NOMO-1 (cell line): ENCODE data around the gene ARFGAP1.

Source experiments
- DNase-seq, 2 experiments: peaks; one replicate each; lab custom pipeline; 2025; ENCODE audit not compliant: unreplicated experiment in 2 of 2; lab: John Stamatoyannopoulos, UW

ARFGAP1 gene

GRCh38 chr20:63317061-63317460 lies 44.4 kb downstream of the ARFGAP1 start:
- no peak for DNase-seq

DNA sequence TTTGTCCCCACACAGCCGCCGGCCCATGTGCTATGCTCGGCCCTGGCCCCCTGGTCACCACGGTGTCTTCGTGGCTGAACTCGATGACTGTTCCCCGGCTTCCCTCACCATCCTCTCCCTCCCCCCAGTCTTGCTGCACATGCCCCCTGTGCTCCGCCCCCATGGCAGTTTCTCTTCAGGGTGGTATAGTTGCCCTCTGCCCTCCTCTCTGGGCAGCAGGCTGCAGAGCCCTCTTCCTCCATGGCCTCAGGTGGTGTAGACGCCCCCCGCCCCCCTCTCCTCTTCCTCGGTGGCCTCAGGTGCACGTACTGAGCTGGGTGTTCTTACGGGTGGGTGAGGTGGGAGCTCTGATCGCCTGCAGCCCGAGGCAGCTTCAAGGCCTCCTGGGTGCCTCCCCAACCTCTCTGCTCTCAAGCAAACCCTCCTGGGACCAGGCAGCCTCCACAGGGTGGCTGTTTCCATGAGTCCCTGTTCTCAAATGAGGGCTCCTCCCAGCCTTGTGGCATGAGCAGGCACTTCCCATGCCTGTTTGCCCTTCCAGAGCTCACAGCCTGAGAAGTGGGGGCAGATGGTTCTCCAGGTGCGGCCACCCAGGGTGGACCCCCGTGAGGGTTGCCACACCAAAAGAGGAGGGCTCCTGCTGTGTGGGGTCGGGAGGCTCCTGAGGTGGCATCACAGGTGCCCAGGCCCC lies 45.1 kb downstream of the ARFGAP1 start:
- no peak for DNase-seq

DNA sequence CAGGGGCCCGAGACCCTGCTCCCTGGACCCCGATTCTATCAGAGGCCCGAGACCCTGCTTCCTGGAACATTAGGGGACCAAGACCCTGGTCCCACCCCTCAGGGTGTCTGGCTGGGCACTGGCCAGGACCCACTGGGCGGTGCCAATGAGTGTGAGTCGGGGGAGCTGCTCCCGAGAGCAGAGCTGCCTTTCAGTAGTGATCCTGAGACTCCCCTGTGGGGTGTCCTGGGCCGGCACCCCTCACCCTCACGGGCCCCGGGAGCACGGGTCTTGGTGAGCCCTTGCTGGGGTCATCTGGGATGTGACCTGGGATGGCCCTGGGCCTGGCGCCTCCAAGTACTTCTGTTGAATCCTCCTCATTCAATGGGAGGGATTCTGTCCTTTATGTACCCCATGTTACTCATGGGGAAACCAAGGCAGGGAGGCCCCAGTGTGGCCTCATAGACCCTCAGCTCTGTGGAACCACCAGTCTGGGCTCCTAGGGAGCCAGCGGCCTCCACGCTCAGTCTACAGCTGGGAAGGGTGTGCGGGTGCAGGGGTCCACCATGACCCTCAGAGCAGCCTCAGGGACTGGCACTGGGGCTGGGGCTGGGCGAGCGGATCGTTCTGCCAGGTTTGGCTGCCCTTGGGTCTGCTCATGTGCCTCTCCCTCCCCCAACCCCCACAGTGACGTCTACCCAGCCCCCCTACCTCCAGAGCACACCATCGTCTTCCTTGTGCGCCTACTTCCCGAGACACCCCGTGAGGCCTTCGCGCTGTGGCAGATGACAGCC lies 46.0 kb downstream of the ARFGAP1 start:
- no peak for DNase-seq

DNA sequence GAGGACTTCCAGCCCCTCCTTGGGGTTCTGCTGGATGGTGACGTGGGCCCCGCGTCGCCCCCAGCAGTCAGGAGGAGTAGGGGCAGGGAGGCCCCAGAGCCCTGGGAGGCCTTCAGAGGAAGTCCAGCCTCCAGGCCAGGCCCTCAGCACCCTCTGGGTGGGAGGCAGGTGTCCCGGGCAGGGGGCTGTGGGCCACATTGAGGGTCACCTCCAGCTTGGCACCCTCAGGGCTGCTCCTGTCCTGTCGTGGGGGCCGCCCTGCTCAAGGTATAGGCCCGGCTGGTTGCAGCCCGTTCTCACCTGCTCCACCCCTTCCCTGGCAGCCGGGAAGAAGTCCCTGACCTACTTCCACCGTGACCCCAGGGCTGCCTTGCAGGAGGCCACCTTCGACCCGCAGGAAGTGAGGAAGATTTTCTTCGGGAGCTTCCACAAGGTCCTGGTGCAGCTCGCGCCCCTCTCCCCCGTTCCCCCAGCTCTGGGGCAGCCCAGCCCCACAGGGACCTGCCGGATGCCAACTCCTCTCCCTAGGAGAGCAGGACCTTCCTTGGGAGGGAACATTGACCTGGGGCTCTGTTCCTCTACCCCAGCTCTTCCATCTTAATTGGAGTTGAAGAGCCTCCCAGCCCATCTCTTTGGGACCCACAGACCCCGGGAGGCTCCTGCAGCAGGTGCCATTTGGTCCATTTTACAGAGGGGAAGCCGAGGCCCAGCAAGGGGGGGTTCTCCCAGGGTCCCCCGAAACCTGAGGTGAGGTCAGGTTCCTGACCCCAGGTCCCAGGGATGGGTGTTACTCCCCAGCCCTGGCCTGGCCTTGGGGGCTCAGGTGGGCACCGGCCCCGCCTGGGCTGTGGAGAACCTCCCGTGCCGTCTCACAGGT lies 46.8 kb downstream of the ARFGAP1 start:
- DNase-seq, result no peak

GRCh38 chr20:63320041-63320511 lies 47.5 kb downstream of the ARFGAP1 start:
- no peak for DNase-seq

- no peak for DNase-seq
Observed at GRCh38 chr20:63320616-63321147, 48.1 kb downstream of the ARFGAP1 start.

DNA sequence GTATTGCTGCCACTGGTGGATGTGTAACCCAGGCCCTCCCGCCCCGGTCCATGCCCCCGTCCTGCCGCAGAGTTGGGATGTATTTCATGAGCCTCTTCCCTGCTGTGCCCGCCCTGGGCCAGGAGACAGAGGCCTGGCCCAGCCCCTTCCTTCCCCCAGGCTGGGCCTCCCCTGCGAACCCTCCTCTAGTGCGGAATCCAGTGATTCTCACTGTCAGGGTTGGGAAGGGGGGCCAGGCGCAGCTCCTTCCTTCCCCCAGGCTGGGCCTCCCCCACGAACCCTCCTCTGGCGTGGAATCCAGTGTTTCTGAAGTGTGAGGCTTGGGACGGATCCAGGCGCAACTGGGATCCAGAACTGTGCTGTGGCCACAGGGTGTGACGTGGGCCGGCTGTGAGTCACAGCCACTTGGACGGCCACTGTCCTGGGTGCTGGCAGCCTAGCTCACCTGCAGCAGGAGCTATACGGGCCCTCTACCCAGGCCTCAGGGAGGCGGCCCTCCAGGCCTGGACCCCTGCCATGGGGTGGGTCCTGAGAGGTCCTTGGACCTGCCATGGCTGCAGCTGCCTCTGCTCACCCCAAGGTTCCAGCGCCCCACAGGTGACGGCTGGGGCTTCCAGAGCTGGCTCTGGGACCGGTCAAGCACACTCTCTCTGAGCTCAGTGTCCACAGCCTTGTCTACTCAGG lies 48.7 kb downstream of the ARFGAP1 start:
- DNase-seq, result no peak

- DNase-seq, result no peak
Observed at GRCh38 chr20:63322146-63322932, 49.7 kb downstream of the ARFGAP1 start.

- DNase-seq, result no peak
Observed at GRCh38 chr20:63322933-63323273, 50.3 kb downstream of the ARFGAP1 start.

DNA sequence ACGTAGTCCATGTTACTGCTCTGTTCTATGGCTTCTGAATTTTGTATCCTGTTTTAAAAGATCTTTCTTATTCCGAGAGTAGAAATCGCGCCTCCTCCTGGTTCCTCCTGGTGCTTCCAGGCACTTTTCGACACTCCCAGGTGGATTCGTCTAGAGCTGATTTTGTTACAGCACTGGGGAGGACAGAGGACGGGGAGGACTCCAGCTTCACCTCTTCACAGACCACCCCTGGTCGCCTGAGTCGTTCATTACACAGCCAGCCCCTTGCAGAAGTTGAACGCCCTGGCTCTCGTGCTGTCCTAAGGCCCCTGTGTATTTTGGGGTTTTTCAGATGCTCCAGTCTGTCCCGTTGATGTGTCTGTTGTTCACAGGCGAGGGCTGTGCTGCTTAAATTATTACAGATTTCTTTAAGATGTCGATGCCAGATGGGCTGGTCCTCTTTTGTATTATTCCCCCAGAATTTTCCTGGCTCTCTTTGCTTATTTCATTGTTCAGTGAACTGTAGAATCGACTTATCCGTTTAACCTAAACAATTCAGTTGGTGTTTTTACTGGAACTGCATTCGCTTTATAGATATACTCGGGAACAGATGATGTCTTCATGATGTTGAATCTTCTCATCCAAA lies 50.9 kb downstream of the ARFGAP1 start:
- no peak for DNase-seq

- DNase-seq, result no peak
Observed at GRCh38 chr20:63325021-63325471, 52.4 kb downstream of the ARFGAP1 start.

DNA sequence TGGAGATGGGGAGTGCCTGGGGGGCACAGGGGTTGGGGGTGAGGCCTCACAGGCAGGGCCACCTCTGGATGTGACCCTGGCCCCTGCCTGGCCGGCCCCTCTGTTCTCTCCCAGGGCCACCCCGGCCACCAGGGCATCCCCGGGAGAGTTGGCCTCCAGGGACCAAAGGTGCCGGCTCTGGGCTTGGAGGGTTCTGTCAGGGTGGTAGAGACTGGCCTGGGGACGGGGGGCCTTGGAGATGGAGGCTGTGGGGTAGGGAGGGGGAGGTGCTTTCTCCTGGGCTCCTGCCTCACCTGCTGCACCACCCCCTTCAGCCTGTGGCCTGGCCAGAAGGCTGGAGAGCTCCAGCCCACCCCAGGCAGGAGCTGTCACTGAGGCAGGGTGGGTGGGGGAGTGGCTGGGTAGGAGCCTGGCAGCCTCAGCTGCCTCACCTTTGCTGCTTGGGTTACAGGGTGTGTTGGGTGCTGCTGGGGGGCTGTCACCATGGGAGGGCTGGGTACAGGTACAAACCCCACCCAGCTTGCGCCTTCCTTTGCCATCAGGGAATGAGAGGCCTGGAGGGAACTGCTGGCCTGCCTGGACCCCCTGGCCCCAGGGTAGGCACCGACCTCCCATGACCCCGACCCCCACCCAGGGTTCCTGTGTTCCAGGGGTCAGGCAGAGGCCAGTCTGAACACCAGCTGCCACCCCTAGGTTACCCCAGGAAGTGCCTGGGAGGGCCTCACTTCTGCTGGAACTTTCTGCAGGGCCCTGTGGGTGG lies 53.1 kb downstream of the ARFGAP1 start:
- DNase-seq, result no peak

- DNase-seq, result no peak
Observed at GRCh38 chr20:63326314-63327230, 54.0 kb downstream of the ARFGAP1 start.

DNA sequence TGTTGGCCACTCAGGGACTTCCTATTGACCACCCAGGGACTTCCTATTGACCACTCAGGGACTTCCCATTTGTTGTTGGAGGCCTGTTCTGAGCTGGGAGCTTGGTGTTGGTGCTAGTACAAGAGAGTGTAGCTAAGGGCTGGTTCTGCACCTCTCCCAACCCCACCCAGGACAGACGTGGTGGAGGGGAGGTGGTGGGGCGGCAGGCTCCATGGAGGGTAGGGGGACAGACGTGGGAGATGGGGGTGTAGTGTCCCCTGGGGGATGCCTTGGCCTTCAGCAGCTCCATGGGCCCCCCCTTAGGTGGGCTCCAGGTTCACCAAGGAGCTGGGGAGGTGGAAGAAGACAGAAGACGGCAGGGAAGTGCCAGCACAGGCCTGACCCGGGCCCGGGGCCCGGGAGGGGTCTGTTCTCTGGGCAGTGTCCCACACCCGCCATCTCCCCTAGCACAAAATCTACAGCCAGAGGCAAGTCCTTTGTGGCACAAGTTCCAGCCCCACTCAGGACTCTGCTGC lies 54.7 kb downstream of the ARFGAP1 start:
- no peak for DNase-seq

DNA sequence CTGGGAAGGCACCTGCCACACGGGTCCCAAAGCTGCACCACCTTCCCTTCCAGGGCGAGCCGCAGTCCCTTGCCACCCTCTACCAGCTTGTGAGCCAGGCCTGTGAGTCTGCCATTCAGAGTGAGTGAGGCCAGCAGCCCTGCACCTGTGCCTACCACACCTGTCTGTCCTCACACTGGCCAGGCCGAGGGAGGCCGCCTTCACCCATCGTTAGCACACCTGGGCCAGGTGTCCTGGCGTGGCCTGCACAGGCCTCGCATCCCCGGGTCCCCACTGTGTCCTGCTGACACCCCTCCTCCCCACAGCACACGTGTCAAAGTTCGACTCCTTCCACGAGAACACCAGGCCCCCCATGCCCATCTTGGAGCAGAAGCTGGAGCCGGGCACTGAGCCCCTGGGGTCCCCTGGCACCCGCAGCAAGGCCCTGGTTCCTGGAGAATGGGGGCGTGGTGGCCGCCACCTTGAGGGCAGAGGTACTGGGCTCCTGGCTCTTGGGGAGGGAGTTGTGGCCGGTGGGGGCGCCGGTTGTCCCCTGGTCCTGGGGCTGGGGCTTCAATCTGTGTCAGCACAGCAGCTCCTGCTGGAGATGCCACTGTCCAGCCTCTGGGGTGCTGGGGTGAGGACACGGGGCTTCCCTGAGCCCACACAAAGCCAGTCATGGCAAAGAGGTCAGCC lies 55.5 kb downstream of the ARFGAP1 start:
- no peak for DNase-seq

- no peak for DNase-seq
Observed at GRCh38 chr20:63328718-63329275, 56.2 kb downstream of the ARFGAP1 start.
